ENCODE results near the gene SMAD3.

Gene SMAD3

GRCh38 chr15:67167091-67167490 lies 101.7 kb downstream of the SMAD3 start:
- no peak for TF ChIP-seq CTCF (IDR thresholded peaks at IDR 0.05; ENCODE audit: borderline replicate concordance, control extremely low read depth, extremely low read depth, insufficient read depth, missing control alignments)
- DNase-seq (ENCODE audit: low spot score), result no peak
- in situ Hi-C loops (cut with MboI; ENCODE audit: low sequenced_read_pairs, unreplicated experiment), result no loop called here

- no peak for DNase-seq (ENCODE audit: low spot score)
- no peak for TF ChIP-seq CTCF (IDR thresholded peaks at IDR 0.05; ENCODE audit: borderline replicate concordance, control extremely low read depth, extremely low read depth, insufficient read depth, missing control alignments)
- in situ Hi-C loops (cut with MboI; ENCODE audit: low sequenced_read_pairs, unreplicated experiment), result no loop called here
Observed at GRCh38 chr15:67168694-67169093, 103.3 kb downstream of the SMAD3 start.

GRCh38 chr15:67170143-67170925 lies 104.9 kb downstream of the SMAD3 start:
- in situ Hi-C loops (cut with MboI; ENCODE audit: low sequenced_read_pairs, unreplicated experiment), result no loop called here
- DNase-seq (ENCODE audit: low spot score), result no peak
- no peak for TF ChIP-seq CTCF (IDR thresholded peaks at IDR 0.05; ENCODE audit: borderline replicate concordance, control extremely low read depth, extremely low read depth, insufficient read depth, missing control alignments)

- TF ChIP-seq CTCF (IDR thresholded peaks at IDR 0.05; ENCODE audit: borderline replicate concordance, control extremely low read depth, extremely low read depth, insufficient read depth, missing control alignments), result no peak
- in situ Hi-C loops (cut with MboI; ENCODE audit: low sequenced_read_pairs, unreplicated experiment), result no loop called here
- no peak for DNase-seq (ENCODE audit: low spot score)
Observed at GRCh38 chr15:67171471-67171870, 106.1 kb downstream of the SMAD3 start.

GRCh38 chr15:67172172-67172571 lies 106.8 kb downstream of the SMAD3 start:
- DNase-seq (ENCODE audit: low spot score), result no peak
- in situ Hi-C loops (cut with MboI; ENCODE audit: low sequenced_read_pairs, unreplicated experiment), result no loop called here
- no peak for TF ChIP-seq CTCF (IDR thresholded peaks at IDR 0.05; ENCODE audit: borderline replicate concordance, control extremely low read depth, extremely low read depth, insufficient read depth, missing control alignments)

- in situ Hi-C loops (cut with MboI; ENCODE audit: low sequenced_read_pairs, unreplicated experiment), result no loop called here
- DNase-seq (ENCODE audit: low spot score), result no peak
- no peak for TF ChIP-seq CTCF (IDR thresholded peaks at IDR 0.05; ENCODE audit: borderline replicate concordance, control extremely low read depth, extremely low read depth, insufficient read depth, missing control alignments)
Observed at GRCh38 chr15:67173005-67173404, 107.6 kb downstream of the SMAD3 start.

Data from GM13976 (cell line).